Right lobe of liver (tissue), 6 donors: Measurements from ENCODE around the gene SLC16A12. TPM values are rescaled to one million over a fixed set of nuclear protein-coding genes. Genes with fewer than 3 reads are reported as not detected.

Experiments
- ATAC-seq, 4 donors: fragments of 200-7000 bp; cut with Tn5 transposase; one replicate each; pipeline ENCODE4 v1.9.1; 2020; ENCODE audit warnings: mild to moderate bottlenecking in 4 of 4, moderate library complexity in 4 of 4
- DNase-seq, 3 donors: peaks; one replicate each; pipeline ENCODE4 v3.0.0-alpha.2; 2020
- H3K27ac ChIP-seq, 3 donors: fragments of 200-600 bp; one replicate each; pipeline ENCODE4 v1.8.0; 2022
- H3K27me3 ChIP-seq, 2 donors: fragments of 200-600 bp; one replicate each; pipeline ENCODE4 v1.8.0; 2022
- H3K36me3 ChIP-seq, 4 donors: fragments of 200-600 bp; sonication (generic) in 1 of 4; one replicate each; pipeline versions ENCODE4 v1.5.1 to v1.8.0; 2017 to 2022; ENCODE audit warnings: control low read depth in 1 of 4
- H3K4me1 ChIP-seq, 4 donors: fragments of 200-600 bp; sonication (generic) in 1 of 4; one replicate each; pipeline versions ENCODE4 v1.5.1 to v1.8.0; 2017 to 2022; ENCODE audit warnings: control low read depth in 1 of 4
- H3K4me3 ChIP-seq, 3 donors: fragments of 200-600 bp; one replicate each; pipeline ENCODE4 v1.8.0; 2022
- H3K9me3 ChIP-seq, 4 donors: fragments of 200-600 bp; sonication (generic) in 1 of 4; one replicate each; pipeline versions ENCODE4 v1.5.1 to v1.8.0; 2017 to 2022; ENCODE audit warnings: control low read depth in 1 of 4
- CTCF ChIP-seq, 4 donors: fragments of 200-600 bp in 3 of 4; fragments of 450-650 bp in 1 of 4; IDR thresholded peaks; one replicate each; pipeline versions ENCODE4 v1.5.1 to v1.8.0; 2016 to 2022; ENCODE audit warnings: antibody characterized with exemption in 4 of 4, mild to moderate bottlenecking in 2 of 4
- POLR2A ChIP-seq: fragments of 450-650 bp; IDR thresholded peaks from one replicate; pipeline ENCODE4 v1.6.1; 2017; ENCODE audit warnings: antibody characterized with exemption, mild to moderate bottlenecking
- WGBS: methylation state at CpG from one replicate; pipeline ENCODE4 v1.1.6; 2018; ENCODE audit warnings: low coverage, low lambda C conversion rate; ENCODE audit not compliant: insufficient coverage; ENCODE audit errors: missing lambda C conversion rate; 5-methylcytosine and 5-hydroxymethylcytosine counted together
- intact Hi-C, 2 donors: fragments of 100-400 bp; cut with DNase I; formaldehyde crosslinking; loops; one replicate each; pipeline versions ENCODE4 v1.11.2 to v1.14.1; 2022
- long read RNA-seq: library from polyadenylated mRNA; unstranded; transcript quantifications from one replicate; pipeline ENCODE4 v2.0.0, GENCODE V29; 2019
- total RNA-seq, 6 experiments: library from RNA; depleted of rRNA in 2 of 6; stranded (reverse); fragments of >200 nt in 2 of 6; fragmentation: NEBNext Ultra II Directional in 3 of 6; extraction: Animal tissue kit (Norgen Biotek cat#: 25700) in 3 of 6; gene quantifications; one replicate each; pipeline versions ENCODE4 v1.1.0 to v1.2.4, GENCODE V29; 2016 to 2023
- donor health status: DM: no; HTN: yes; CAD: no.
- donor health status: DM: no; HTN: no; CAD: no.
- donor health status: DM: no; HTN: no; CAD: no.
- donor health status: DM: no; HTN: yes; CAD: no.
- donor health status: DM: no; HTN: yes; CAD: no.

Gene SLC16A12, protein sequence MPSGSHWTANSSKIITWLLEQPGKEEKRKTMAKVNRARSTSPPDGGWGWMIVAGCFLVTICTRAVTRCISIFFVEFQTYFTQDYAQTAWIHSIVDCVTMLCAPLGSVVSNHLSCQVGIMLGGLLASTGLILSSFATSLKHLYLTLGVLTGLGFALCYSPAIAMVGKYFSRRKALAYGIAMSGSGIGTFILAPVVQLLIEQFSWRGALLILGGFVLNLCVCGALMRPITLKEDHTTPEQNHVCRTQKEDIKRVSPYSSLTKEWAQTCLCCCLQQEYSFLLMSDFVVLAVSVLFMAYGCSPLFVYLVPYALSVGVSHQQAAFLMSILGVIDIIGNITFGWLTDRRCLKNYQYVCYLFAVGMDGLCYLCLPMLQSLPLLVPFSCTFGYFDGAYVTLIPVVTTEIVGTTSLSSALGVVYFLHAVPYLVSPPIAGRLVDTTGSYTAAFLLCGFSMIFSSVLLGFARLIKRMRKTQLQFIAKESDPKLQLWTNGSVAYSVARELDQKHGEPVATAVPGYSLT
- total RNA-seq = 1 to 10 TPM in 2 of 6 experiments, under 1 TPM in 4; 0.20 to 6.1 (median 0.80) TPM
- long read RNA-seq, partial matches to known transcripts = 0 of 1 reads
- long read RNA-seq, other reads (novel, unspliced or antisense) = 1 of 1 reads

- intact Hi-C loops = no loop called here
- WGBS = 2% methylated on average over 15 of the region's 87 CpGs
- Histone ChIP-seq H3K27ac (no peak within 1 kb of the TSS), H3K4me1 (peaks cover 0 to 11% (median 0%) of the 10 kb centered on the region in 4 donors), H3K36me3 (no peaks in the 10 kb centered on the region), H3K27me3 (no peaks in the 10 kb centered on the region), H3K4me3 (peak within 1 kb of the TSS; percentile 26 to 61 (median 52)), H3K9me3 (no peaks in the 10 kb centered on the region)
- peak in 1 of 3 donors; percentile 25 for DNase-seq
- peak; percentile 41 to 73 (median 68) for ATAC-seq
- TF ChIP-seq CTCF (IDR thresholded peaks at IDR 0.05) = no peak
- TF ChIP-seq POLR2A = no peak
Observed at GRCh38 chr10:89535171-89536012, at the start of gene SLC16A12. SLC16A12 (minus strand) TSS chr10:89535594; CDS start chr10:89462578, 73,016 bp downstream.

DNA sequence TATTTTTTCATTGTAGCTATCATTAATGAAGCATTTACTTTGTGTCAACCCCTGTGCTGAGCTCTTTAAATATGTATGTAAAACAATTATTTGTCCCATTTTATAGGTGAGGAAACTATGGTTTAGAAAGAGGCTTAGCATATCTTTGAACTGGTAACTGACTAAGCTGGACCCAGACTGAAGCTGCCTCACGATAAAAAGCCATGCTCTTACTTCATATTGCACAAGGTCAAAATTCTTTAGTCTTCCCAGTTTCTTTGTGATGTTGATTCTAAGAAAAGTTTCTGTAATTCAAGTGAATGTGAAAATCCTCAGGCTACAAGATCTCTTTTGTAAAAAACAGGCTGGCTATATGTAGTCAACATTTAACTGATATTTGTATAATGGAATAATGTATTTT is 46.6 kb upstream of the SLC16A12 start:
- DNase-seq = no peak
- Histone ChIP-seq H3K4me3 (no peak overlapping the region), H3K36me3 (peaks cover 0 to 9% (median 0%) of the 10 kb centered on the region in 4 donors), H3K27ac (no peak overlapping the region), H3K4me1 (no peaks in the 10 kb centered on the region), H3K27me3 (no peaks in the 10 kb centered on the region), H3K9me3 (no peaks in the 10 kb centered on the region)
- 69% methylated on average over 1 of the region's 1 CpG for WGBS
- intact Hi-C loops = no loop called here
- no peak for ATAC-seq
- no peak for TF ChIP-seq POLR2A
- TF ChIP-seq CTCF (IDR thresholded peaks at IDR 0.05) = no peak

- peak; percentile 56 to 70 (median 67) for ATAC-seq
- H3K27me3 ChIP-seq = no peaks in the 10 kb centered on the region
Observed at GRCh38 chr10:89580243-89580642, 44.8 kb upstream of the SLC16A12 start.

More at GRCh38 chr10:89580243-89580642, 44.8 kb upstream of the SLC16A12 start:
- WGBS = 51% methylated on average over 4 of the region's 4 CpGs
- H3K4me1 ChIP-seq = peaks cover 0 to 7% (median 0%) of the 10 kb centered on the region in 4 donors
- no peak for TF ChIP-seq CTCF (IDR thresholded peaks at IDR 0.05)
- TF ChIP-seq POLR2A = no peak
- intact Hi-C loops = no loop called here
- no peak overlapping the region for H3K4me3 ChIP-seq
- peak overlapping the region in 1 of 3 donors; percentile 37 for H3K27ac ChIP-seq
- peaks cover 0 to under 1% (median 0%) of the 10 kb centered on the region in 4 donors for H3K36me3 ChIP-seq
- no peak for DNase-seq
- no peaks in the 10 kb centered on the region for H3K9me3 ChIP-seq
